IgD-negative memory B cell (primary cell): Measurements from ENCODE around the gene ZNF791. TPM values are rescaled to one million over a fixed set of nuclear protein-coding genes. Genes with fewer than 3 reads are reported as not detected.
A peak's percentile ranks its signal among the peaks of the same experiment; 100 is the strongest.
"Not testable (repeated sequence)": the region's sequence is repeated elsewhere in the genome, so short reads cannot be mapped to it uniquely, and the experiment has no call there.

Experiments used
- H3K27ac Mint-ChIP-seq, 3 donors: one replicate each; pipeline ENCODE4 v1.8.0; 2020 to 2022; ENCODE audit warnings: mild to moderate bottlenecking in 3 of 3, mixed read lengths in 3 of 3, moderate library complexity in 1 of 3
- H3K27me3 Mint-ChIP-seq: one replicate; pipeline ENCODE4 v1.8.0; 2021; ENCODE audit warnings: mixed read lengths
- H3K36me3 Mint-ChIP-seq: one replicate; pipeline ENCODE4 v1.8.0; 2020; ENCODE audit warnings: mild to moderate bottlenecking, mixed read lengths
- H3K4me1 Mint-ChIP-seq, 3 donors: one replicate each; pipeline ENCODE4 v1.8.0; 2020 to 2022; ENCODE audit warnings: mixed read lengths in 3 of 3, mild to moderate bottlenecking in 1 of 3
- H3K4me3 Mint-ChIP-seq, 4 donors: one replicate each; pipeline ENCODE4 v1.8.0; 2020 to 2022; ENCODE audit warnings: mild to moderate bottlenecking in 4 of 4, mixed read lengths in 4 of 4, moderate library complexity in 3 of 4
- H3K9me3 Mint-ChIP-seq, 3 donors: one replicate each; pipeline ENCODE4 v1.8.0; 2020 to 2021; ENCODE audit warnings: mixed read lengths in 3 of 3, mild to moderate bottlenecking in 1 of 3
- polyA plus RNA-seq: library from polyadenylated mRNA; unstranded; fragments of 300-500 nt; fragmentation: Illumina TruSeq; gene quantifications from one replicate; pipeline ENCODE4 v1.2.3, GENCODE V29; 2021

The ZNF791 gene
- polyA plus RNA-seq, 1 donor from 2014 or later: 13.3 TPM

DNA sequence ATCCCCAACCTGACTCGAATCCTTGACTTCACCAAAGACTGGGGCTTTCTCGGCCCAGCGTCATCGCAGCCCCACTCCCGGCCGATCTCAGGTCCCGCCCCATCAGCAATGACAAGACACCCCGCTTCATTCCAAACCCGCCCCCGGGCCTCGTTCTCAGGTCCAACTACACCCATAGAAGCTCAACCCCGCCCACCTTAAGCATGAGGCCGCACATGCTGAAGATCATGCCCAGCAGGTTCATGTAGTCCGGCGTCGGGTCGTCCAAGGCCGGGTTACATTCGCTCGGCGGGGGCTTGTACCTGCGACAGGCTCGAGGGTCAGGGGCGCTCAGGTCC is 58.2 kb downstream of the ZNF791 start:
- Mint-ChIP-seq H3K36me3 (no peaks in the 10 kb centered on the region), H3K27me3 (no peaks in the 10 kb centered on the region), H3K4me3 (peak overlapping the region; percentile 95 to 100 (median 97)), H3K27ac (peak overlapping the region; percentile 99 to 100 (median 100)), H3K4me1 (peaks cover 19 to 28% (median 20%) of the 10 kb centered on the region in 3 donors), H3K9me3 (no peaks in the 10 kb centered on the region)

DNA sequence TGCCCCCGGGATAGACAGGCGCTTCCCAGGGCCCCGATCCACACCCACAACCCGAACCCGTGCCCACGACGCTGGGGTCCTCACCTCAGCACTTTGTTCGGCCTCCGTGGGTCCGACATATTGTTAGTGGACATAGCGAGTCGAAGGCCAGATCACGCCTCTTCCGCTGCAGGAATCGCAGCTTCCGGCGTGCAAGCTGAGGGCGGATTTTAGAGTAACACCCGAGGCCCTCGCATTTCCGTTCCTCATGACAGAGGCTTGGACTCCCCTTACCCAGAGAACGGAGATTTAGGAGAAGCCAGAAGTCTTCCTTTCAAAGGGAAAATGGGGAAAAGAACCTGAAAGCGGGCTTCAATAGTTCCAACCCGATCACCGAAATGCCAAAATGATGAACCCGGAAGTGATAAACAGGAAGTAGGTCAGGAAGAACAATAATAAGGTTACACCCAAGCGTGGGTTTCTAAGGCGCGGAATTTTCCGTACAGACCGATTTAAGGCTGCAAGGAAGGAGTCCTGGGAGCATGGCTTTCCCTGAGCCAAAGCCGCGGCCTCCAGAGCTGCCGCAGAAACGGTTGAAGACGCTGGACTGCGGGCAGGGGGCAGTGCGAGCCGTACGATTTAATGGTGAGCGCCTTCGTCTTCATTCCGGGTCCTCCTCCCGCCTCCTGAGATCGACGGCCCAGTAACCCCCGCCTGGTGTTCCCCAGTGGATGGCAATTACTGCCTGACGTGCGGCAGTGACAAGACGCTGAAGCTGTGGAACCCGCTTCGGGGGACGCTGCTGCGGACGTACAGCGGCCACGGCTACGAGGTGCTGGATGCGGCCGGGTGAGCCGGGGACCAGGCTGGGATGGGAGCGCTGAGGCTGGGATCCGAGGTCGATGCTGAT is 58.8 kb downstream of the ZNF791 start:
- Mint-ChIP-seq H3K27ac (peak overlapping the region; percentile 99 to 100 (median 100)), H3K4me3 (peak overlapping the region; percentile 95 to 100 (median 97)), H3K4me1 (peaks cover 19 to 25% (median 23%) of the 10 kb centered on the region in 3 donors), H3K9me3 (no peaks in the 10 kb centered on the region), H3K36me3 (peaks cover 4% of the 10 kb centered on the region), H3K27me3 (no peaks in the 10 kb centered on the region)

DNA sequence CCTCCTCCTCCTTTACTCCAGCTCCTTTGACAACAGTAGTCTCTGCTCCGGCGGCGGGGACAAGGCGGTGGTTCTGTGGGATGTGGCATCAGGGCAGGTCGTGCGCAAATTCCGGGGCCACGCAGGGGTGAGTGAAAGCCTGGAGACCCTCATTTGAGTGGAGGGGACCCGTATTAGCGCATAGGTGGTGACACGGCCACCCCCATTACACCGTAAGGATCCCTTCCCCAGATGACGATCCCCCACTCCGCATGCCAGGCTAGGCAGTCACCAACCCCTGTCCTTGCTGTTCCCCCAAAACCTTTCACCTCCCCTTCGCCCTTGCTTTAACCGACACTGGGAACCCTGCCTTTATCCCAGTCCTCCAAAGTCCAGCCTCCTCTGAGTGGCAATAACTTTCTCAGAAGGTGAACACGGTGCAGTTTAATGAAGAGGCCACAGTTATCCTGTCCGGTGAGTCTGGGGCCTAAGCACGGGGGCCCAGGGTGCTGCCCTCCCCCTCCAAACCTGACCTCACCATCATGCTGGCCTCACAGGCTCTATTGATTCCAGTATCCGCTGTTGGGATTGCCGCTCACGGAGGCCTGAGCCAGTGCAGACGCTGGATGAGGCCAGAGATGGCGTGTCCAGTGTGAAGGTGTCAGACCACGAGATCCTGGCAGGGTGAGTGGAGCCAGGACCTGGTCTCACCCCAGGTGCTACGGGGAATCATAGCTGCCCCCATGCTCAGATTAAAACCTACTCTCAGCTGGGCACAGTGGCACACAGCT is 59.6 kb downstream of the ZNF791 start:
- Mint-ChIP-seq H3K36me3 (peaks cover 5% of the 10 kb centered on the region), H3K27ac (peak overlapping the region in 2 of 3 donors; percentile 99 to 100), H3K27me3 (no peaks in the 10 kb centered on the region), H3K4me3 (peak overlapping the region; percentile 95 to 100 (median 97)), H3K4me1 (peaks cover 13 to 23% (median 19%) of the 10 kb centered on the region in 3 donors), H3K9me3 (no peaks in the 10 kb centered on the region)

DNA sequence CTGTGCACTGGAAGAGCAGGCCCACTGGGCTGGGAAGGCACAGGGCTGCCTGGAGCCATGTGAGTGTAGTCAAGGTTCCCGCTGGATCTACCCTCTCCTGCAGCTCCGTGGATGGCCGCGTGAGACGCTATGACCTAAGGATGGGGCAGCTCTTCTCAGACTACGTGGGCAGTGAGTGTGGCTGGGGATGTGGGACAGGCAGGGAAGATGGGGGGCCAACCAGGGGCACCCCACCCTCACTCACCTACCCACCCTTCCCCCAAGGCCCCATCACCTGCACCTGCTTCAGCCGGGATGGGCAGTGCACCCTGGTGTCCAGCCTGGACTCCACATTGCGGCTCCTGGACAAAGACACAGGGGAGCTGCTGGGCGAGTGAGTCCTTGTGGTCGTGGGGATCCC is 62.0 kb downstream of the ZNF791 start:
- Mint-ChIP-seq H3K4me3 (peak overlapping the region in 1 of 4 donors; percentile 17), H3K4me1 (peaks cover 17 to 26% (median 21%) of the 10 kb centered on the region in 3 donors), H3K9me3 (no peaks in the 10 kb centered on the region), H3K27ac (peak overlapping the region in 1 of 3 donors; percentile 68), H3K27me3 (no peaks in the 10 kb centered on the region), H3K36me3 (peaks cover 6% of the 10 kb centered on the region)

DNA sequence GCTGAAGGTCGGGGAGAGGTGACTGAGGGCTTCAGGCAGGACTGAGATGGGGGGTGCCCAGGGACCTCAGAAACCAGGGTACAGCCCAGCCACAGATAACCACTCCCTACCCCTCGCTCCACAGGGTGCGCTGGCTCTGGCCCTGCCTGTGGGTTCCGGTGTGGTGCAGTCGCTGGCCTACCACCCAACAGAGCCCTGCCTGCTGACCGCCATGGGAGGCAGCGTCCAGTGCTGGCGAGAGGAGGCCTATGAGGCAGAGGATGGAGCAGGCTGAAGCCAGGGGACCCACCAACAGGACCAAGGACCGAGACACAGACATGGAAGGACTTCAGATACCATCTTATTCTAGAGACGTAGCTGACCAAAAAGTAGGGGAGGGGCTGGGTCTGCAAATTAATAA is 64.7 kb downstream of the ZNF791 start:
- Mint-ChIP-seq H3K9me3 (no peaks in the 10 kb centered on the region), H3K4me1 (peaks cover 5 to 19% (median 16%) of the 10 kb centered on the region in 3 donors), H3K36me3 (peaks cover 10% of the 10 kb centered on the region), H3K27ac (peak overlapping the region in 1 of 3 donors; percentile 78), H3K27me3 (no peaks in the 10 kb centered on the region), H3K4me3 (peak overlapping the region in 1 of 4 donors; percentile 7)

DNA sequence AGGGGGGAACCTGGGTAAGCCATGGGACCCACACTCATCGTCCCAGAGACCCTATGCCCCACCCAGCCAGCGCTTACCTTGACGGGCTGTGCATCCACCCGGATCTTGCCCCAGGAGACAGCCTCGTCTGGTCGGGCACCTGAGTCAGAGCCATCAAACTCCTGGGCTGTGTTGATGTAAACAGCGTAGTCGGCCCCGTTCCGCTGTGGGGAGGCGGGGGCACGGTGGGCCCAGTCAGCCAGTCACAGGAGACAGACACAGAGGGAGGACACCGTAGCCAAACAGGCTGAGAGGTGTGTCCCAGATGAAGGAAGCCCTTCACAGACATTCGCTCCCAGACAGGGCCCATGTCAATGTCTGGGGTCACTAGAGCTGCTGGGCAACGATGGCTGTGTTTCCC is 65.2 kb downstream of the ZNF791 start:
- H3K36me3 Mint-ChIP-seq: peaks cover 11% of the 10 kb centered on the region
- H3K4me1 Mint-ChIP-seq: peaks cover 7 to 20% (median 17%) of the 10 kb centered on the region in 3 donors
- H3K4me3 Mint-ChIP-seq: peak overlapping the region in 1 of 4 donors; percentile 61

DNA sequence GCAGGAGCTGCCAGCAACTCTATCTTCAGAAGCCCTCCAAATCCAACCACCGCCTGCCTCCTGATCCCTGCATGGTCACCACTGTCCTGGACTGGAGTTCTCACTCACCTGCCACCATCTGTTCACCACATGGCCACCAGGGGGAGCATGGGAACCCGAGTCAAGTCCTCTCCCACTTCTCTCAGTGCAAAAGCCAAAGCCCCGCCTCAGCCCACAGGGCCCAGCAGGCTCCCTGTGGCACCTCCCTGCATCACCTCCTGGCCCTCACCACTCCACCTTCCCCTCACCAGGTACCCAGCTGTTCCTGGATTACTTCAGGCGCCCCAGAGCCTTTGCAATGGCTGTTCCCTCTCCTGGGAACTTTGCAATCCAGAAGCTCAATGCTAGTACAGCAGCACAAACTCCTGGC is 65.7 kb downstream of the ZNF791 start:
- no peaks in the 10 kb centered on the region for H3K9me3 Mint-ChIP-seq
- H3K27ac Mint-ChIP-seq: peak overlapping the region in 2 of 3 donors; percentile 91 to 94
- H3K27me3 Mint-ChIP-seq: no peaks in the 10 kb centered on the region
- H3K4me3 Mint-ChIP-seq: peak overlapping the region in 3 of 4 donors; percentile 18 to 61 (median 44)
- peaks cover 12 to 23% (median 20%) of the 10 kb centered on the region in 3 donors for H3K4me1 Mint-ChIP-seq
- H3K36me3 Mint-ChIP-seq: peaks cover 12% of the 10 kb centered on the region

More for the DNA sequence above, 65.2 kb downstream of the ZNF791 start:
- H3K9me3 Mint-ChIP-seq: no peaks in the 10 kb centered on the region
- H3K27ac Mint-ChIP-seq: peak overlapping the region in 1 of 3 donors; percentile 91
- no peaks in the 10 kb centered on the region for H3K27me3 Mint-ChIP-seq

DNA sequence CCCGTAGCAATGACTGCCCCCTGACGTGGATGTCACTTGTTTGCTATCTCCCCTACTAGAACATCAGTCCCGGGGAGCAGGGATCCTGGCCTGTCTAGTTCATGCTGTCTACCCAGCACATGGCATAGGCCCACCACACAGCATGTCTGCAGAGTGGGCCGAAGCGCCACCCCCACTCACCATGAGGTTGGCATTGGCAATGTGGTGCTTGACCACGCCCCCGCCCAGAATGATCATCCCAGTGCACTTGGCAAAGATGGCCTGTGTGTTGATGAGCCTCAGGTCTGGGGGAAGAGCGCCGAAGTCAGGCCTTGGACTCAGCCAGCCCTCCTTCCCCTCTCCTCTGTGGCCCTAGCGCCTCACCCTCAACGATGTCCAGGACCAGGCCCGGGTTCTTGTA is 66.2 kb downstream of the ZNF791 start:
- Mint-ChIP-seq H3K36me3 (peaks cover 12% of the 10 kb centered on the region), H3K4me1 (peaks cover 12 to 22% (median 19%) of the 10 kb centered on the region in 3 donors), H3K4me3 (peak overlapping the region in 1 of 4 donors; percentile 61), H3K27ac (peak overlapping the region in 2 of 3 donors; percentile 91 to 94), H3K27me3 (no peaks in the 10 kb centered on the region), H3K9me3 (no peaks in the 10 kb centered on the region)

DNA sequence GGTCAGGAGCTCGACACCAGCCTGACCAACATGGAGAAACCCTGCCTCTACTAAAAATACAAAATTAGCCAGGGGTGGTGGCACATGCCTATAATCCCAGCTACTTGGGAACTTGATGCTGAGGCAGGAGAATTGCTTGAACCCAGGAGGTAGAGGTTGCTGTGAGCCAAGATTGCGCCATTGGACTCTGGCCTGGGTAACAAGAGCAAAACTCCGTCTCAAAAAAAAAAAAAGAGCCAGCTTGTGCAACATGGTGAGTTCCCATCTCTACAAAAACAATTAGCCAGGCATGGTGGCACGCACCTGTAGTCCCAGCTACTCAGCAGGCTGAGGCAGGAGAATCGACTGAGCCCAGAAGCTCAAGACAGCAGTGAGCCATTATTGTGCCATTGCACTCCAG is 67.3 kb downstream of the ZNF791 start:
- not testable (repeated sequence) for H3K4me3 Mint-ChIP-seq, H3K27me3 Mint-ChIP-seq, H3K9me3 Mint-ChIP-seq
- Mint-ChIP-seq H3K4me1 (peaks cover 12 to 20% (median 19%) of the 10 kb centered on the region in 3 donors), H3K27ac (peak overlapping the region in 1 of 3 donors; percentile 67), H3K36me3 (peaks cover 12% of the 10 kb centered on the region)

DNA sequence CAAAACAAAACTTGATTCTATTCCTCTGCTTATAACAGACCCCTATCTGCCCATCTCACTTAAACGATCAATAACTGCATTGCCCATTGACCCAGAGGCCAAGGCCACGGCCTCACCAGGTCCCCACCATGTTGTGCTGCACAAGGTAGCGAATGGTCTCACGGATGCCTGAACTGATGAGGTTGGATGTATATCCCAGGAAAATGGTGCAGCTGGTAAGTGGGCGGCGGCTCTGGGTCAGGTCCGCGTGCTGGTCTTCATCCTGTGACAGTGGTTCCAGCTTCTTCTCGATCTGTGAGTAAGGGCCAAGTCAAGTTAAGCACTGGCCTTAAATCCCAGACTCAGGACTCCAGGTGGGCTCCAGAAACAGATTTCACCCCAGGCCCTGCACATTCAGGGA is 69.3 kb downstream of the ZNF791 start:
- Mint-ChIP-seq H3K4me1 (peaks cover 12 to 20% (median 19%) of the 10 kb centered on the region in 3 donors), H3K4me3 (peak overlapping the region; percentile 63 to 96 (median 78)), H3K27me3 (no peaks in the 10 kb centered on the region), H3K36me3 (peaks cover 9% of the 10 kb centered on the region), H3K27ac (peak overlapping the region in 1 of 3 donors; percentile 53), H3K9me3 (no peaks in the 10 kb centered on the region)

DNA sequence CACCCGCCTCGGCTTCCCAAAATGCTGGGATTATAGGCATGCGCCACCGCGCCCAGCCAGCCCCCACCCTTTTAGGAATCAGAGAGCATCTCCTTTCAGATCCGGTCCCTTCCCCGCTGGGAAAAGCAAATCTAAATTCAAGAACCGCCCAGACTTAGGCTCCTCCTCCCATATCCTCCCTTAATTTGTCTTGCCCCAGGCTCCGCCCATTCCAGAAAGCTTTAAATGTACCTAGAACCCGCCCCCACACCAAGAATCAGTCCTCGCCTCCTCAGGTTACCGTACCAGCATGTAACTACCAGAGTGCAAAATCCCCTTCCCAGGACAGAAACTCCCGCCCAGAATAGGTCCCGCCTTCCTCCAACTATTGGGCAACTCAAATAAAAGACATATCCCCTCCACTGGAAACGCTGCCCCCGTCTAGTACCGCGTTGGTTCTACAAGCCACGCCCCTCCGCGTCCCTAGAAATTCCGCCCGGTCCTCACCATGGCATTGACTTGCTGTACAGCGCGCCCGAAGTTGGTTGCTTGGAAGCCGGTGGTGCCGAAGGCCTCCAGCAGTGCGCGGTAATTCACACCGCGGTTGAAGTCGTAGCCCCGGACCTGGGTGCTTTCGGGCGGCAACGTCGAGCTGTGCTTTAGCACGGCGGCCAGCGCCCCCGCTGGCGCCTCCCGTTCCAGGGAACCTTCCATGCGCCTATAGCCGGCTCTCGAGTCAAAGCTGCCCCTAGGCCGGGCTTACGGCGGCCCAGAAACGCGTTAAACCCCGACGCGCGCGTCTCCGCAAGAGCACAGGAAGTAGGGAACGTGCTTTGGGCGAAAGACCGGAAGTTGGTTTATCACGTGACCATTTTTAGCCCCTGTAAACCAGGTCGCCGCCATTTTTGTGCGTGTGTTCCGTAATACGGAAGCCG is 70.6 kb downstream of the ZNF791 start, which contains the start of gene DHPS:
Gene DHPS, minus strand, starts transcription at position 807 of the 914 bp plus-strand sequence. Its CDS starts 114 bp downstream, at position 693.
- Mint-ChIP-seq H3K4me1 (peaks cover 12 to 18% (median 17%) of the 10 kb centered on the region in 3 donors), H3K9me3 (no peaks in the 10 kb centered on the region), H3K36me3 (peaks cover 8% of the 10 kb centered on the region), H3K27me3 (no peaks in the 10 kb centered on the region), H3K4me3 (peak within 1 kb of the TSS; percentile 88 to 97 (median 95)), H3K27ac (peak within 1 kb of the TSS; percentile 88 to 98 (median 95))
